Peyer's patch (tissue), 4 donors: ENCODE results near the gene CERT1.

ENCODE experiments used
- CTCF ChIP-seq, 6 experiments: fragments of 450-650 bp in 4 of 6; fragments of 200-600 bp in 2 of 6; sonication (generic) in 1 of 6; IDR thresholded peaks; one replicate each; pipeline ENCODE4 v1.5.1; 2017 to 2019; ENCODE audit warnings: antibody characterized with exemption in 6 of 6, mild to moderate bottlenecking in 3 of 6, moderate library complexity in 1 of 6
- POLR2A ChIP-seq, 2 donors: fragments of 450-650 bp; IDR thresholded peaks; one replicate each; pipeline ENCODE4 v1.5.1; 2017; ENCODE audit warnings: antibody characterized with exemption in 2 of 2, mild to moderate bottlenecking in 2 of 2, moderate library complexity in 2 of 2

- TF ChIP-seq CTCF (IDR thresholded peaks at IDR 0.05) = no peak
- no peak for TF ChIP-seq POLR2A (IDR thresholded peaks at IDR 0.05)
These were observed 50.4 kb downstream of the CERT1 start for GRCh38 chr5:75460942-75461610.
